Stimulated activated CD4-positive, alpha-beta T cell treated with anti-CD3 and anti-CD28 coated beads, TNF-alpha, amount 100 ng/mL, for 24 hours (primary cell): Measurements from ENCODE around the gene CDC45.

Experiments
- DNase-seq, 3 experiments: peaks; one replicate each; pipeline ENCODE4 v3.0.0-alpha.2; 2020; ENCODE audit warnings: low read depth in 3 of 3

Gene CDC45

DNA sequence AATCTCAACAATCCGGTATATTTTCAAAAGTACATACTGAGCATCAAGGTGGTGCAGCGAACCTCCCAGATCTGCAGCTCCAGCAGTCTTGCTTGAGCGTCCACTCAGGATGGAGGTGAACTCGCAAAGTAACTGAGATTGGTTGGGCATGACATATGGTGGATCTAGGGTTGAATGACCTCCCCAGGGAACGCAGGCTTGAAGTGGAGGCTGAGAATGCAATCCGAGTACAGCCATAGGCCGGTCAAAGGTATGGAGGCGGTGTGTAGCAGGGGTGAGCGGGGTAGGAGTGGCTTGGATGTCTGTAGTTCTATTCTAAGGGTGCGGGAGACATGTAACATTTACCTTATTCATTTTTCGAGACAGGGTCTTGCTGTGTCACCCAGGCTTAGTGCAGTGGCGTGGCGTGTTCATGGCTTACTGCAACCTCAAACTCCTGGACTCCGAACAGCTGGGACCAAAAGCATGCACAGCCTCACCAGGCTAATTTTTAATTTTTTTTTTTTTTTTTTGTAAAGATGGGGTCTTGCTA is 31.6 kb upstream of the CDC45 start:
- DNase-seq, result no peak

DNA sequence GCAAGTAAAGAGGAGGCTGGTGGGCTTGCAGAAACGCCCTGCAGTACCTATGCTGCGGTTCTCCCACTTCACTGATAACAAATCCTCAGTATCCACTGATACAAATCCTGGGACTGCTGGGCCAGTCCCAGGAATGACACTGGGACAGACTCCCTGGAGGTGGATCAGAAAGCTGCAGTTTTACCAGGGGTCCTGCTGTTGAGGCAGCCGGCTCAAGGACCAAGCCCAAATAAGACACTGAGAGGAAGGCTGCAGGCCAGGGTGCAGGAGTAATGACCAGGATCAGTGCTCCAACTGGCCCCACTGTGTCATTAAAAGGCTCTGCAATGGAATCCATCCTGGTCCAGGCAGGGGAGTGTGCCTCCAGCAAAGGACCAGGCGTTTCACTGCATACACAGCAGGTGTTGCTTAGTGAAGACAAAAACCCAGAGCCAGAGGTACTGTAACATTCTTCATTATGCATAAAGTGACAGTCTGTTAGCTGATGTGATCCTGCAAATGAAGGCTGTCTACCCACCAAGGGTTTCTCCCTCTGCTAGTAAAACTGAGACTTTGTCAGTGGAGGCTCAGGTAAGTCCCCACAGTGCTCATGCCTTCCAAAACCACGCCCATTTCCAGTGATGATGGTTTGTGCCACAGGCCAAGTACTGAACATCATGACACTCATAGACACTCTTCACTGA is 30.8 kb upstream of the CDC45 start:
- DNase-seq, result peak in 1 of 3 experiments; percentile 48

DNA sequence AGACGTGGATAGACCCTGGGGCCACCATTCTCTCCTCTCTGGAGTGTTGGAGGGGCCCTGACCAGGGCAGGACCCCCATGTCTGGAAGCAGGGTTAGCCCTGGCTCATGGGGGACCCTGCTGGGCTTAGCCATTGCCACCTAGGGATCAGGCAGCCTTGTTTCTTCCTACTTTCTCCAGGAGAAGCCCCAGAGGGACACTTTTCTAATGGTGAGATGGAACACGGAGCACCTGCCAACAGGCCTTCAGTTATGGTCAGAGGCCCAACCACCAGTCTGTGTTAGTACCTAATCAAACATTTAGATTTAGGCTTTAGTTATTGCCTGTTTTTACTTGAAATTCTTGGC is 30.3 kb upstream of the CDC45 start:
- no peak for DNase-seq

DNA sequence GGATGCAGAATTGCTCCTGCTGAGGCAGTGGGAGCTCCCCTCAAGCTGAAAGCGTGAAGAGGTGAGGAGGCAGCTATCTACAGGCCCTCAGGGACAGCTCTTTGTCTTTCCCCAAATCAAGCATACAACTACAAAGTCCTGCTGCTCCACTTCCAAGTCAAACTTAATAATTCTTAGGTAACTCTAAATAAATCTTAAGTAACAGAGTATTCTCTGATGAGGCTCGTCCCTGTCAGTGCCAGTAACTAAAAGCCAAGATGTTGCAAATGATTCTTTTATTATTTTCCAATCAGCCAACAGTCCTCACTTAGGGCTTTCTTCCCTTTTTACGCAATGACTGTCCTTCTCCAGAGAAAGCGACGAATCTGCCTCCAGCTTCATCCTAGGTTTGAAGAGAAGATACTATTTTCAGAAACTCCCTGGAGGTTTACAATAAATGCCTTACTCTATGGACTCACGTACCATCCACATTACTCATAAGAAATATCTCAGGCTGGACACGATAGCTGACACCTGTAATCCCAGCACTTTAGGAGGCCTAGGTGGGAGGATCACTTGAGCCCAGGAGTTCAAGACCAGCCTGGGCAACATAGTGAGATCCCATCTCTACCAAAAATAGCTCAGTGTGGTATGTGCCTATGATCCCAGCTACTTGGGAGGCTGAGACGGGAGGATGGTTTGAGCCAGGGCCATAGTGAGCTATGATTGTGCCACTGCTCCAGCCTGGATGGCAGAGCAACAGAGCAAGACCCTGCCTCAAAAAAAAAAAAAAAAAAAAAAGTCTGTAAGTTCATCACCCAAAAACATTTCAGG is 29.2 kb upstream of the CDC45 start:
- no peak for DNase-seq

DNA sequence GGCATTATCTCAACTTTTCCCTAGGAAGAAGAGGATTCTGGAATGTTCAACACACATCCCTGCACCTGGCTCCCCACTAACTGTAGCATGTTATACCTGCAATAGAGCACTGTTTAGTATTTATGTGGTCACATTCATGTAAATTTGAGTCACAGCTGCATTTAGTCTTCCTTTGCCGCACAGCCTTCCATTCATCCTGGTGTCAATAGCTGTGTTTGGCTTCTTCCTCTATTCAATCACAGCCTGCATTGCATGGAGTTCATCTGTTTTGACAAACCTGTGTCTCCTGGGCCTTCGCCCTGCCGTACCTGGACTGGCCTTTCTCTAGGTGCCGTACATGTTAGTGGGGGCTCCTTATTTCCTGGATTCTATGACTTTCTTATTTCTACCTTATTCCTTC is 28.1 kb upstream of the CDC45 start:
- DNase-seq, result no peak

DNA sequence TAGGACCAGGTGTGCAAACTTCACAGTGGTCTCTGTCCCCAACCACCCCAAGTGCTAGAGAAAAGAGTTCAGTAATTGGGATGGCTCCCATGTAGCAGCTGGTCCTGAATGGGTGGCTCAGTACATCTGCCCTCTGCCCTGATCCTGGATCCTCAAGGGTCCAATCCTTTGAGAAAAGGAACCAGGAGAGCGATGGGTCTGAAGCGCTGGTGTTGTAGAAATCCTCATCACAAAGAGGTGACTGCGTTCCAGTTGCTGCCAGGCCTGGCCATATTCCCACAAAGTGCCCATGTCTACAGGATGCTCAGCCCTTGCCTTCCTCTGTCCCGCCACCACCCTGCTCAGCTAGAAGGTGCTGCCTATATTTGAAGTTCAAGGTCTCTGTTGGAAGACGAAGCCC is 26.0 kb upstream of the CDC45 start:
- no peak for DNase-seq

DNA sequence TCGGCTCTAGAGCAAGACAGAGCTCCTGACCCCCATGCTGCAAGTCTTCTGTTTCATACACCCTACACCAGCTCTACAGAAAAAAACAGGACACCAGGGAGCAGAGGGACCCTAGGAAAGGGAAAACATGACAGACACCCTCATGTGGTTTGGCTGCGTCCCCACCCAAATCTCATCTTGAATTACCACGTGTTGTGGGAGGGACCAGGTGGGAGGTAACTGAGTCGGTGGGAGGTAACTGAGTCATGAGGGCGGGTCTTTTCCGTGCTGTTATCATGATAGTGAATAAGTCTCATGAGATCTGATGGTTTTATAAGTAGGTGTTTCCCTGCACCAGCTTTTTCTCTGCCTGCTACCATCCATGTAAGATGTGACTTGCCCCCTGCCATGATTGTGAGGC is 25.6 kb upstream of the CDC45 start:
- no peak for DNase-seq

DNA sequence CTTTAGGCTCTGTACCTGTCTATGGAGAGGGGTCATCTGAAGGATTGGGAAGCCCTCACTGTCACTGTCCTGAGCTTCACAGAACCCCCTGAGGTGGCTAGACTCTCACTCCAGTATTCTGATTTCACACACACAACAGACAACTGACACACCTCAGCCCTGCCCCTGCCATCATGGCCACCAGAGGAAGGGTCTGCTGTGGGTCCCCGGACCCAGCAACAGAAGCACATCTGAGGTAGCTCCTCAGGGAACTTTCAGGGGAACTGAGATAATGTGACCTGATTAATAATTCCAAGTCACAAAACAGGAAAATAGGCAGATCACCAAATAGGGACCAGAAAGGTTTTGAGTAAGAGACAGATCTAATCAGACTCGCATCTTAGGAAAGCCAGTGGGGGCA is 24.7 kb upstream of the CDC45 start:
- no peak for DNase-seq

DNA sequence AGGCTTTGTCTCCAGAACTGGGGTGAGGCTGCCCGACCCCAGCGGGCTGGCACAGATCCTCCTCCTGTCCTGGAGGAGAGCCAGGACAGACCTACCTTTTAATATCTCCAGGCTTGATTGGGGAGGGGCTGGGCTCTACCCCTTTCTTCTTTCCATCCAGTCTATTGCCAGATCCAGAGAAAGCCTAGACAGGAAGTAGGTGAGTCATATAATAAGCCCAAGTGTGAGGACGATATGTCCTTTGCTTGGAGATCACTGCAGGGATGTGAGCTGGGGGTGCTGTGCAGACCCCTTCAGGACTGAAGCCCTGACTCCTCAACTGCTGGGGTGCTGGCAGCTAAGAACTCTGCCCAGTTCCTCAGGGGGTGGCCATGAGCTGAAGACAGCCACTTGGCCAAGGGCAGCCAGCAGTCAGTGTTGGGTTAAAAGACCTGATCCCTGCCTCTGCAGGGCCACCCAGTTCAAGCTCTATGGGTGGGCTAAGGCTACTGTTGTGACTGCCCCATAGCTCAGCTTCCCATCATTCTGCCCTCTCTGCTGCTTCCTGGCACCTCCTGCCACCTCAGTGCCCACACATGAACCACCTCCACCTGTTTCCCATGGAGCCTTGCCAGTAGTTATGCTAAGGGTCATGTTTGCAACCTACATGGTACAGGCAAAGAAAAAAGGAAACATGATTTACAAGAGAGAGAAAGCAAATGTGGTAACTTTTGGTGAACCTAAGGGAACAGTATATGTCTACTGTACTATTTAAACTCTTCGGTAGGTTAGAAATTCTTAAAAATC is 23.9 kb upstream of the CDC45 start:
- no peak for DNase-seq

DNA sequence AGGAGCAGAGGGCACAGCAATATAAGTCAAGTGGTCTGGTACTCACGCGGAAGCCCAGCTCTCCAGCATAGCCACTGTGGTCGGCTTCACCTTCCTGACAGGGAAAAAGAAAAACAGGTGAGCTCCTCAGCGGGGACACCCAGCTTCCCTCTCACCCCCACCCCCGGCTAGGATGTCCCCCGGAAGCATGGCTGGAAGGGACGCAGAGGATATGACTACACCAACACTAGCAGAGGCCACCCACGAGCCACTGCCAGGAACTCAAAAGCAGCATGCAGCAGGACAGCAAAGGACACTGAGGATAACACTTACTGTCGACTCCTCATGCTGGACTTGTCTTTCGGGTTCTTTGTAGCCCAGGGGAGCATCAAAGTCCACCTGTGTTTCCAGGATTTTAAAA is 23.2 kb upstream of the CDC45 start:
- no peak for DNase-seq

DNA sequence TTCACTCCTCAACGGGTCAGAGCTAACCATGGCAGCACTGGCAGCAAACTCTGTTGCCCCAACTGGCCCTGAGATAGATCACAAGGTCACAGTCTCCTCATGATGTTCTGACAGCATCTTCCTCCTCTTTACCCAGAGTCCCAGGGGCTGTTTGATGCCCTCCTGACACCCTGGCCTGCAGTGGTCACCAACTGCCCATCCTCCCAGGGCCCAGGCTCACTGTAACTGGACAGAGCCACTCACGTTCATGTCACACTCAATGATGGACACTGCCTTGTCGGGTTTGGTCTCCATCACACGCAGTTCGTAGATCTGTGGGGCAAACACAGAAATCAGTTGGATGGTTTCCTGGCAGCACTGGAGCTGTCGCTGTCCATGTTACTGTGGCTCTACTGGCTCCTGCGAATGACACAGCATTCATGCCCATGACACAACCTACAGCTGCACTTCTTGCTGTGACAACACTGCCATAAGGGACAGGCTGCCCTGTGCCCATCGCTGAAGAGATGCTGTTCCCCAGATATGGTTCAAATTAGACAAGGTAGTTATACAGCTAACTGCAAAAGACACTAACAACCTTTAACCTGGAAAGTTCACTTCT is 21.8 kb upstream of the CDC45 start:
- no peak for DNase-seq

DNA sequence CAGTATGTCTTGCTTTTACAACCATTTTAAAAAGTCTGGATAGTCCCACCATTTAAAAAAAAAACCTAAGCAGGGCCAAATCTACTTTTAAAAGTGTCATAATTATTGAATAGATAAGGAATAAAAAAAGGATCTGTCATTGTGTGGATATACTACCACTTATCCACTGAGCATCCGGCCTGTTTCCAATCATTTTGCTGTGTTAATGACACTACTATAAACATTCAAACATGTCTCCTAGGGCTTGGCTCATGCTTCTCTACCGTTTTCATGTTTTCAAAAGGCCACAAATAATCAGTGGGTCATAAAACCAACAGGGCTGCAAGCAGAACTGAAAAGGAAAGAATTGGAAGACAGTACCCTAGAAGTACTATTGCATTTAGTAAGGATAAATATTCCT is 19.7 kb upstream of the CDC45 start:
- no peak for DNase-seq

DNA sequence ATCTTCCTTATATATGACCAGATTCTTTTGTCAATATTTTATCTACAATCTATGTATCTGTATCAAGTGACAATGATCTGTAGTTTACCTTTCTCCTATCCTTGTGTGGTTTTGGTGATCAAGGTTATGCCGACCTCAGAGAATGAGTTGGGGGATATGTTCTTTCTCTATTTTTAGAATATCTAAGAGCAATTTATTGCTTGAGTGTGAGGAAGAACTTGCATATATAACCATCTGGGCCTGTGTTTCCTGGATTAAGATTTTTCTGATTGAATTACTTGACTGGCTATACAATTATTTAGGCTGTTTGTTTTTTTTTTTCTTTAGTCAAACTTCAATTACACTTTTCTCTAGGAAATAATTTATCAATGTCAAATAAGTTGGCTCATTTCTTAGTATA is 18.2 kb upstream of the CDC45 start:
- no peak for DNase-seq

DNA sequence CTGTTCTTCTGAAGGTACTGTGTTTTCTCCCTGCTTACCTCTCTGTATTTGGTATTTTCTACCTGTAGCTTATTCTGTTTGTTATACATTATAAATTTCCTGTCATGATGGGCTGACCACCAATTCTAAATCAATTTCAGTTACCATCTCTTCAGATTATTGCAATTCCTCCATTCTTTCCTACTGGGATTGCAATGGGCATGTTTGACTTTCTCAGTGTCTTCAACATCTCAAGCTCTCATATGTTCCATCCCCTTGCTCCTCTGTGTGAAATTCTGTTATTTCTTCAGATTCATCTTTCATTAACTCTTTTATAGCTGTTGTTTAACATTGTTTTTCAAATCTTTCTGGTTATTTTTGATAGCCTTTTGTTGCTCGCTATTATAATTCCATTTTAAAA is 16.7 kb upstream of the CDC45 start:
- no peak for DNase-seq

DNA sequence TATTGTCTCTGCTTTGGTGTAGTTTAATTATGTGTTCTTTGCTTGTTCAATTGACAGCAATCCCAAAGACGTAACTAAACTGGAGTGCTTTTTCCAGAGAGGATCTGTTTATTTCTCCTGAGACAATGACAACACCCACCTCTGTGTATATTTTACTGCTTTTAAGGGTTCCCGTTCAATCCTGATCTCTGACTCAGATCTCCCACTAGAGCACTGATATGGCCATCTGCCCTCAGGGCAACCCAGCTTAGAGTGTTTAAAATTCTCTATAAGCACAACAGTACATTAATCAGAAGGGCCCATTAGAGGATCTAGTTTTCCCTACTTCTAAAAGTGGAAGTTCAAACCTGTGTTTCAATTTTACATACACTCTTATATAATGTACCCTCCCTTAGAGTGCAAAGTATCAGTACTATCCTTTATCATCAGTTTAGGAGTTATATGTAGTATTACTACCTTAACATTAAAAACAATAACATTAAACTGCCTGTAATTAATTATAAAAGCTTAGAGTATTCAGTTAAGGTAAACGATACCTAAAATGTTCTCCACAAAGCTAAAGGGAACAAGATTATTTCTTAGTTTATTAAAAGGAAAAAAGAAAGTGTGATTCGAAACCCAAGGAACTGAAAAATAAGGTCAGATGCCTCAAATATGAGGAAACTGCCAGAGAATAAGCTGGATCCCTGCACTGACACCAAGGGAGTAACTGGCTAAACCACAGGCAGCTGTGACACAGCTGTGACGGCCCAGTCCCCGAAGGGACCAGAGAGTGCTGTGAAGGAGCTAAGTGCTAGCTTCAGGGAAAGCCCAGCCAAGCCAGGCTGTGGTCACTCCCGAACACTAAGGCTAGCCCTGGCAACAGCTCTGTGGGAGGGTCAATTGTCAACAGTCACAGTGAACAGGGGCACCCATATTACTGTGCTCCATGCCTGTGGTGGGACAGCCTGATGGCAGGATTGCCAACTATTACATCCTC is 15.9 kb upstream of the CDC45 start:
- DNase-seq, result no peak

DNA sequence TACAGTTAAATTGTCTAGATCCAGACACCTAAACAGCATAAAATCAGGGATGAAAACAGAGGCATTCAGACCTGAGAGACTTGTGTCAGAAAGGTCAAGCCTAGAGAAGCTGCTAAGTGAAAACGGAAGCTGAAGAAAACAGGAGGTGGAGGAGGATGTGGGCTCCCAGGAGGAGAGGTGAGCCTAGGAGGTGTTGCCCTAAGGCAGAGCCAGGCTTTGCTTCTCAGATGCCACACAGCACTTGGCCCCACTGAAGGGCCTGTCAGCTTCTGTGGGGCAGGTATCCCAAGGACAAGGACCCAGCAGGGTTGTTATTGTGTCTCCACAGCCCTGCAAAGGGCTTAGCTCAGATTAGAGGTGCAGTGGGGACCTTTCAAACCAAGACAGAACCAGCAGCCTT is 15.2 kb upstream of the CDC45 start:
- no peak for DNase-seq

DNA sequence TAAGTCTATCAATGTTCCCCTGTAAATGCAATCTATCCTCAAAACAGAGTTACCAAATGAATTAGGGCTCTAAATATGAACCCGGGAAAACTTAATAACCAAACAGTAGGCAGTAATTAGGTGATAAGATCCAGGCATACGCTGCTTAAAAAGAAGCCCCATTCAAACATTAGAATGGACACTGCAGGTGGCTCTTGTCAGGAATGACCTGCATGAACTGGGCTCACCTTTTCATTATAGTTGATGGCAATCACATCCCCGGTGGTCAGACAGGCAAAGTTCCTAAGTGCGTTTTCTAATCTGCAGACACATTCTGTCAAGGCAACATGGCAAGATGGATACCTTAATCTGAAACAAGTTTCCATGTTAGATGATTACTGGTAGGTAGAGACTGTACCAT is 14.7 kb upstream of the CDC45 start:
- no peak for DNase-seq

DNA sequence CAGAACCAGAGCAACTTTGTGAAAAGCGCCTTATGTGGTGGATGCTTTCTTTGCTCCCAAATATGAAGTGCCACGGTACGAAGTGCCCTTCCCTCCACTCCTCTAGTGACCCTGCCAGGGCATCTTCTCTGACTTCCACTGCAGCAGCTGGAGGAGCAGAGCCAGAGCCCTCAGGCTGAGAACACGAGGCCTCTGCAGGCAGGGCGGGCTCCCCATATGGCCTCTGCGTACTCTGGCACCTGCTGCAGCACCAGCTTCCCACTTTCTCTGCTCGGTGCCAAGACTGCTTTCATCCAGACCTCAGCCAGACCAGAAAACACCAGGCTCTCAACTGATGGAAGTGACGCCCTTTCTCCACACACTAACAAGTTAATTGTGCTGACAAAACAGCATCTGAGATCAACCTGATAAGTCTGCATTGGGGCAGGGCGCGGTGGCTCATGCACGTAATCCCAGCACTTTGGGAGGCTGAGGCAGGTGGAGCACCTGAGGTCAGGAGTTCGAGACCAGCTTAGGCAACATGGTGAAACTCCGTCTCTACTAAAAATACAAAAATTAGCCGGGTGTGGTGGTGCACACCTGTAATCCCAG is 13.5 kb upstream of the CDC45 start:
- DNase-seq, result no peak

DNA sequence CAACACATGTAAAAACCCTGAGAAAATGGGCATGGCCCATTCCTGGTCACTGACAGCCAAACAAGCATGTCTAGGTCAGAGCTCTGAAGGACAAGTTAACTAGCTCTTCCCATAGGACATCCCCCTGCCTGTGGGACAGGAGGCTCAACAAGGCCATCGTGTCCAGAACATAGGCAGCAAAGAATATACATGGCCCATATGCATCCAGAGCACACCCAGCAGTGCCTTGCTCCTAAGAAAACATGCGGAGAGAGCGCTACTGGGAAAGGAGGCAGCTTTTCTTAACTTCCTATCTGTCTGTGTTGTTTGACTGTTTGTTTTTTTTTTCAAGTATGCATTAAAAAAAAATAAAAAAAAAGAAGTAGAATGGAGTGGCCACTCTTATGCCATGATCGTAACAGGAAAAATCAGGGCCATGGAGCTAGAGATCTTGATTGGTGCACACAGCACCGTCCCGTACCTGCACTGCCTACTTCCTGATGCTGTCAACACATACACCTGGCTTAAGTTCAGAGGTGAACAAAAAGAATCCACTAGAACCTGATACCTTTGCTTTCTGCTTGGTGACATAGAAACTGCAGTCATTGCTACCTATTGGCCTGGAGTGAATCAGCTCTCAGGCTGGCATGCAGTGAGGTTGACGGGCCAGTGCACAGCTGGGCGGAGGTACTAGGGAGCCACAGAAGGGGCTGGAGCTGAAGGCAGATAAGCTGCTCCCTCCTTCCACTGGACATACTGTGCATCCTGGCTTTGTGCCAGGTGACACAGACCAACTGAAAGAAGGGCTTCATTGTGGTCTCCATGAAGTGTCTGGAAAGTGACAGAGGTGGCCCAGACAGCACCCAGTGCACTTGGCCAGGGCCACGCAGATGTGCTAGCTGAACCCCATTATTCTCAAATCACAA is 12.6 kb upstream of the CDC45 start:
- no peak for DNase-seq

DNA sequence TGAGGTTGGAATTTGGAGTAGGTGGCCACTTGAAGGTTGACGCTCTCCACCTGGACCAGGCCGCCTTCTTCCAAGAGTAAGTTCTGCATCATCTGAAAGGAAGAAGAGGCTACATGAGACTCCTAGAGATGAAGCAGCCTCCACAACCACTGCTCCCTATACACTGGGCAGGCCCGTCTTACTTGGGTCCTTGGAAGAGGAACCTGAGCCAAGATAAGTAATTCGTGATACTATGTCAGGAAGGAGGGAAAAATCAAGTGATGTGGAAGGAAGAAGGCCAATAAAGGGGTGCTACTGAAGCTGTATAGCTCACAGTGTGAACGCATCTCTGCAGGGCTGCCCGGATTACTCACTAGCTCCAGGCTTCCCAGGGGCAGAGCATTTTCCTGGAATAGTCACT is 11.8 kb upstream of the CDC45 start:
- no peak for DNase-seq
